ENCODE data around the gene APCDD1.

APCDD1 gene

DNA sequence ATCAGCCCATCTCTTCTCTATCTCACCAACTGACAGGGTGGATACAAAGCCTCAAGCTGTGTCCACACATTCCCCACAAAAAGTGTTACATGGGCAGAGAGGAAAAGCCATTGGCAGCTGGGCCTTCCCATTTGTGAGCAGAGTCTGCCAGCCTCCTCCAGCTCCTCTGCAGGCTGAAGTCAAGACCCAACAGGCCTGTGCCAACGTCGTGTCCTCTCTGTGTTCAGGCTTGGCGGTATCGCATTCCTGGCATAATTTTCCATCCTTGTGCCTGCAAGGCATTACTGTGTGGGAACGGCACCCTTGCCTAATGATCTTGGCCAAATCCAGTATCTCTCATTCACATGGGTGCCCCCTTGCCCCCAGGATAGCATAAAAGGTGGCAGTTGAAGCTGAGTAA is 41.5 kb upstream of the APCDD1 start:
- DNase-seq (ENCODE audit: low spot score), result no peak
- in situ Hi-C loops (cut with MboI; ENCODE audit: low sequenced_read_pairs, unreplicated experiment), result no loop called here
- TF ChIP-seq CTCF (IDR thresholded peaks at IDR 0.05; ENCODE audit: borderline replicate concordance, control extremely low read depth, extremely low read depth, insufficient read depth, missing control alignments), result no peak

DNA sequence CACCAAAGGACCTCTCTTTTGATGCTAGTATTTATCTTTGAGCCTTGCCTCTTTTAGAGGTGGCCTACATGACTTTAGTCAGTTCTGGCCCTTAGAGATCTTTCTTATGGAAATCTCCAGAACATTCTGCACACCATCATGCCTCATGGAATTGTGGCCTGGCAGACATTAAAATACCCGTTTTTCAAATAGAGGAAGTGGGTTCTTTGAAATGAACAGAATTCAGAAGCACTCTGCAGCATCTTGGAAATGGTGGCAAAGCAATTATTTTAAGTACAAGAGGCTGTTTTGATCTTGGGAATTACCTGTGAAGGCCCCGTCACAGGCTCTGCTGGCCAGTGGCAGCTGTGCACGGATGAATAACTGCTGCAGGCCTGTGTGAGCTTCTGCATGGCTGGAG is 40.7 kb upstream of the APCDD1 start:
- DNase-seq (ENCODE audit: low spot score), result no peak
- TF ChIP-seq CTCF (IDR thresholded peaks at IDR 0.05; ENCODE audit: borderline replicate concordance, control extremely low read depth, extremely low read depth, insufficient read depth, missing control alignments), result no peak
- in situ Hi-C loops (cut with MboI; ENCODE audit: low sequenced_read_pairs, unreplicated experiment), result no loop called here

DNA sequence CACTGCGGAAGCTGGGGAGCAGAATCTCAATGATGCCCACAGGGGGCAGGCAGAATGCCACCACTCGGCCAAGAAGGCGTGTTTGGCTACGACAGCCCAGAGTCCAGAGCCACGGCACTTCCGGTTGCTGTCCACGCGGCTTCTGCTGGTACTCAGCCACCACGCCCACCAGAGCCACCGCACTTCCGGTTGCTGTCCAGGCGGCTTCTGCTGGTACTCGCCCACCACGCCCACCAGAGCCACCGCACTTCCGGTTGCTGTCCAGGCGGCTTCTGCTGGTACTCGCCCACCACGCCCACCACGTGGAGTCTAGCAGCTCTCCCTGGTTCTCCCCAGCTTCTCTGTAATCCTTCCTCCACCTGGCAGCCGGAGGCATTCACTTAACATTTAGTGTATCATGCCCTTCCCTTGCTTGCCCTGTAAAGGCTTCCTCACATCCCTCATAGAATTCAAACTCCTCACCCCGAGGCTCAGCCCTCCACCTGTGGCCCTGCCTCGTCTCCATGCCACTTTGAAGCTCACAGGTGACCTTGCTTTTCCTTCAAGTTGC is 40.1 kb upstream of the APCDD1 start:
- no peak for TF ChIP-seq CTCF (IDR thresholded peaks at IDR 0.05; ENCODE audit: borderline replicate concordance, control extremely low read depth, extremely low read depth, insufficient read depth, missing control alignments)

GRCh38 chr18:10416065-10416464 is 38.4 kb upstream of the APCDD1 start:
- no peak for DNase-seq (ENCODE audit: low spot score)
- in situ Hi-C loops (cut with MboI; ENCODE audit: low sequenced_read_pairs, unreplicated experiment), result no loop called here
- no peak for TF ChIP-seq CTCF (IDR thresholded peaks at IDR 0.05; ENCODE audit: borderline replicate concordance, control extremely low read depth, extremely low read depth, insufficient read depth, missing control alignments)

More for the DNA sequence above, 40.1 kb upstream of the APCDD1 start:
- in situ Hi-C loops (cut with MboI; ENCODE audit: low sequenced_read_pairs, unreplicated experiment), result no loop called here
- DNase-seq (ENCODE audit: low spot score), result no peak

DNA sequence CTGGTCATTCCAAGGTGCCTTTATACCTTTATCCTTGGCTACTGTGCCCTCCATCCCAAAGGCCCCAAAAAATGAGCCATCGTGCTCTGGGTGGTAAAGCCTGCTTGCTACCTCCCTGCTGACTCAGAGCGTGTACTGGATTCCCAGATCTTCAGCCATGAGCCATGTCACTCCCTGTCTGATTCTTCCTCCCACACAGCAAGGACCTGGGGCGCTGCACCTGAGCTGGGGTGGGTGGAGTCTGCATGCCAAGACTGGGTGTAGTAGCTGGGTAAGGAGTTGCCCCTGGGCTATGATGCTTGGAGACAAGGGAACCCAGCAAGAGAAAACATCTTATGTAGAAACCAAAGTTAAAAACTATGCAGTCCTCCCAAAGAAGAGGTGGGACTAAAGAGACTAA is 37.2 kb upstream of the APCDD1 start:
- in situ Hi-C loops (cut with MboI; ENCODE audit: low sequenced_read_pairs, unreplicated experiment), result no loop called here
- no peak for TF ChIP-seq CTCF (IDR thresholded peaks at IDR 0.05; ENCODE audit: borderline replicate concordance, control extremely low read depth, extremely low read depth, insufficient read depth, missing control alignments)
- DNase-seq (ENCODE audit: low spot score), result no peak

- no peak for TF ChIP-seq CTCF (IDR thresholded peaks at IDR 0.05; ENCODE audit: borderline replicate concordance, control extremely low read depth, extremely low read depth, insufficient read depth, missing control alignments)
- in situ Hi-C loops (cut with MboI; ENCODE audit: low sequenced_read_pairs, unreplicated experiment), result no loop called here
- no peak for DNase-seq (ENCODE audit: low spot score)
Observed at GRCh38 chr18:10417664-10418063, 36.8 kb upstream of the APCDD1 start.

DNA sequence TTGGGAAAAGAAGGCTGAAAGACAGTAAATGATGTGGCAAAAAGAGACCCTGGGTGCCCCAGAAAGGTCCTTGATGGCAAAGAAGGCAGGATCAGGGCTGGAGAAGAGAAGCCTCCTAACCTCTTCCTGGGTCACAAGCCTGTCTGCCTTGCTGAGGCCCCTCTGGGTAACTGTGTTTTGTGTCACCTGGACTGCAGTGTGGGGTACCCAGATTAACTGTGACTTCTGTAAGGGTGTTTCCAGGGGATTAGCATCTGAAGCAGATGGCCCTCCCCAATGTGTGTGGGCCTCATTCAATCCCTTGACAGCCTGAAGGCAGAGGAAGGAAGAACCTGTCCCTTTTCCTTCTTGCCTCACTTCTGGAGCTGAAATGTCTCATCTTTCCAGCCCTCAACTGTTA is 35.6 kb upstream of the APCDD1 start:
- TF ChIP-seq CTCF (IDR thresholded peaks at IDR 0.05; ENCODE audit: borderline replicate concordance, control extremely low read depth, extremely low read depth, insufficient read depth, missing control alignments), result no peak
- in situ Hi-C loops (cut with MboI; ENCODE audit: low sequenced_read_pairs, unreplicated experiment), result no loop called here
- no peak for DNase-seq (ENCODE audit: low spot score)

Measured in GM13976 (cell line).